K562 (cell line): Measurements from ENCODE around the gene PAN2. TPM values are rescaled to one million over a fixed set of nuclear protein-coding genes. Genes with fewer than 3 reads are reported as not detected.

Source experiments
- CAMTA2 ChIP-seq: fragments of 250-450 bp; sonication (Bioruptor Pico); conservative IDR thresholded peaks from 2 replicates; pipeline ENCODE4 v1.5.1; 2022
- CBX8 ChIP-seq: fragments of 200-600 bp; sonication (generic); IDR thresholded peaks from 2 replicates; pipeline ENCODE4 v1.6.1; 2012; ENCODE audit warnings: borderline replicate concordance, mixed run types, low read depth, mild to moderate bottlenecking, moderate library complexity, mixed read lengths, low read length, control low read depth, inconsistent platforms; ENCODE audit not compliant: poor library complexity, severe bottlenecking; ENCODE audit errors: extremely low read depth
- CREM ChIP-seq: IDR thresholded peaks from 2 replicates; pipeline ENCODE4 v1.6.1; 2014; ENCODE audit warnings: antibody characterized with exemption, low read depth
- FUS ChIP-seq: fragments of 200-400 bp; formaldehyde crosslinking; optimal IDR thresholded peaks from 2 replicates; pipeline ENCODE3; 2017; ENCODE audit warnings: low read depth, low read length
- HOMEZ ChIP-seq: fragments of 250-450 bp; sonication (Bioruptor Pico); IDR thresholded peaks from 2 replicates; pipeline ENCODE4 v1.4.0; 2020; ENCODE audit warnings: mild to moderate bottlenecking, moderate library complexity
- JUN ChIP-seq, 2 experiments: sonication (generic) in 1 of 2; formaldehyde crosslinking in 1 of 2; IDR thresholded peaks; 2 replicates each; pipeline versions ENCODE4 v1.6.1 to v1.8.0; 2012 to 2022; ENCODE audit warnings: borderline replicate concordance in 2 of 2, mild to moderate bottlenecking in 2 of 2, improper control_type of control experiment in 1 of 2, low read depth in 1 of 2, low read length in 1 of 2, missing genetic modification reagents in 1 of 2
- MAX ChIP-seq: sonication (generic); formaldehyde crosslinking; IDR thresholded peaks from 2 replicates; pipeline ENCODE4 v1.9.0; 2022; ENCODE audit warnings: mild to moderate bottlenecking, missing genetic modification reagents
- RBM22 ChIP-seq: fragments of 200-400 bp; formaldehyde crosslinking; IDR thresholded peaks from 2 replicates; pipeline ENCODE4 v1.6.1; 2018; ENCODE audit warnings: low read length, low read depth; ENCODE audit not compliant: poor library complexity, severe bottlenecking
- RFX1 ChIP-seq: fragments of 450-650 bp; IDR thresholded peaks from 2 replicates; pipeline ENCODE4 v1.6.1; 2016; ENCODE audit warnings: mild to moderate bottlenecking, moderate library complexity
- SIX5 ChIP-seq, 2 experiments: IDR thresholded peaks; 2 replicates each; pipeline ENCODE4 v1.6.1; 2011; ENCODE audit warnings: low read length in 2 of 2, borderline replicate concordance in 1 of 2, low read depth in 1 of 2, mild to moderate bottlenecking in 1 of 2, moderate library complexity in 1 of 2; ENCODE audit not compliant: insufficient read depth in 1 of 2
- TEAD2 ChIP-seq: fragments of 450-650 bp; IDR thresholded peaks from 2 replicates; pipeline ENCODE4 v1.6.1; 2016; ENCODE audit warnings: missing genetic modification characterization, control low read depth, missing compliant biosample characterization
- TFAM ChIP-seq: fragments of 250-450 bp; sonication (Bioruptor Pico); conservative IDR thresholded peaks from 2 replicates; pipeline ENCODE4 v1.5.0; 2021; ENCODE audit warnings: mild to moderate bottlenecking, moderate library complexity
- ZBTB11 ChIP-seq, 3 experiments: fragments of 200-800 bp in 1 of 3; fragments of 250-450 bp in 1 of 3; fragments of 450-650 bp in 1 of 3; sonication (Bioruptor Pico) in 1 of 3; sonication (Bioruptor generic) in 1 of 3; formaldehyde crosslinking in 1 of 3; IDR thresholded peaks; 2 replicates each; pipeline versions ENCODE4 v1.6.1 to v1.8.0; 2016 to 2022; ENCODE audit warnings: mild to moderate bottlenecking in 2 of 3, missing genetic modification characterization in 2 of 3, missing compliant biosample characterization in 1 of 3, moderate library complexity in 1 of 3
- ZNF133 ChIP-seq: fragments of 250-450 bp; sonication (Bioruptor Pico); IDR thresholded peaks from 2 replicates; pipeline ENCODE4 v1.4.0; 2020; ENCODE audit warnings: mild to moderate bottlenecking
- ZNF3 ChIP-seq: fragments of 250-450 bp; sonication (Bioruptor Pico); IDR thresholded peaks from 2 replicates; pipeline ENCODE4 v1.5.0; 2021; ENCODE audit warnings: mild to moderate bottlenecking, moderate library complexity
- ZNF639 ChIP-seq, 2 experiments: fragments of 200-800 bp in 1 of 2; sonication (Bioruptor generic) in 1 of 2; sonication (generic) in 1 of 2; formaldehyde crosslinking in 1 of 2; IDR thresholded peaks in 1 of 2; conservative IDR thresholded peaks in 1 of 2; 2 replicates each; pipeline versions ENCODE4 v1.5.0 to v1.6.1; 2016 to 2020; ENCODE audit warnings: missing compliant biosample characterization in 1 of 2, missing genetic modification characterization in 1 of 2, missing genetic modification reagents in 1 of 2
- ZNF707 ChIP-seq: fragments of 250-450 bp; sonication (Bioruptor Pico); conservative IDR thresholded peaks from 2 replicates; pipeline ENCODE4 v1.8.0; 2022; ENCODE audit warnings: inconsistent platforms, mild to moderate bottlenecking, moderate library complexity
- ZNF79 ChIP-seq: fragments of 250-450 bp; sonication (Bioruptor Pico); IDR thresholded peaks from 2 replicates; pipeline ENCODE4 v1.4.0; 2020; ENCODE audit warnings: low read depth, mild to moderate bottlenecking, moderate library complexity
- polyA plus RNA-seq, 8 experiments: library from polyadenylated mRNA; depleted of rRNA in 4 of 8; stranded (reverse) in 5 of 8; unstranded in 3 of 8; fragments of >200 nt; fragmentation: Nextera tagmentation in 2 of 8; fragmentation: Illumina TruSeq in 1 of 8; extraction: Ambion mirVana in 2 of 8; extraction: Trizol in 1 of 8; gene quantifications; 2 replicates each; pipeline versions ENCODE4 v1.2.1 to v1.2.3, GENCODE V29; 2011 to 2014; ENCODE audit warnings: inconsistent platforms in 1 of 8, missing spikeins in 1 of 8
- total RNA-seq, 7 experiments: library from RNA; depleted of rRNA in 6 of 7; stranded (reverse); fragments of >200 nt in 6 of 7; fragmentation: Illumina TruSeq in 2 of 7; extraction: Trizol in 2 of 7; gene quantifications; 2 replicates each; pipeline versions ENCODE4 v1.2.1 to v1.2.3, GENCODE V29; 2011 to 2021; ENCODE audit warnings: low replicate concordance in 1 of 7

The PAN2 gene
- total and polyA plus RNA-seq, 9 of the 15 experiments (the other 6 are each of a cell fraction or from before 2014, with no cell fraction given) = 15.0 to 66.1 (median 25.9) TPM

- TF ChIP-seq ZBTB11 (CRISPR knock-in tag; IDR thresholded peaks at IDR 0.05) (peak in 2 of 3 experiments; percentile 62 to 84; a peak in 4 of 6 replicates), TEAD2 (tag) (0 out of 2 replicates have a peak, but pooled peaks have one; percentile 21), CREM (peak; percentile 95), RFX1 (no peak; the same call in 1 of the 2 replicates), RBM22 (no peak), TFAM (no peak), CBX8 (no peak), SIX5 (IDR thresholded peaks at IDR 0.05; ENCODE audit: borderline replicate concordance in 1 of 2, insufficient read depth in 1 of 2, low read depth in 1 of 2, low read length in 2 of 2) (0 out of 4 replicates have a peak, but pooled peaks of 1 of the 2 experiments have one; percentile 17), FUS (no peak), ZNF79 (CRISPR knock-in tag) (no peak), MAX (CRISPR knock-in tag) (peak; percentile 81; the same call in 1 of the 2 replicates), ZNF707 (CRISPR knock-in tag) (no peak; the same call in 1 of the 2 replicates), HOMEZ (CRISPR knock-in tag) (no peak), JUN (IDR thresholded peaks at IDR 0.05; ENCODE audit: borderline replicate concordance, low read depth, low read length) (peak; percentile 58; the same call in 1 of the 2 replicates), JUN (CRISPR knock-in tag; IDR thresholded peaks at IDR 0.05; ENCODE audit: borderline replicate concordance) (no peak), ZNF3 (CRISPR knock-in tag) (no peak), CAMTA2 (CRISPR knock-in tag) (no peak), ZNF639 (CRISPR knock-in tag; conservative IDR thresholded peaks at IDR 0.05 in 1 of 2, IDR thresholded peaks at IDR 0.05 in 1 of 2) (peak in 1 of 2 experiments; percentile 91; a peak in 2 of 4 replicates), ZNF133 (CRISPR knock-in tag) (no peak)
Measured at GRCh38 chr12:56333679-56334489, at the start of gene PAN2 (continued).
